CD14-positive monocyte (primary cell): ENCODE data around the gene ACRBP. TPM values are rescaled to one million over a fixed set of nuclear protein-coding genes. Genes with fewer than 3 reads are reported as not detected.
"Not testable (repeated sequence)": the region's sequence is repeated elsewhere in the genome, so short reads cannot be mapped to it uniquely, and the experiment has no call there.

Experiments used
- DNase-seq, 3 donors: peaks; one replicate each; pipeline ENCODE4 v3.0.0-alpha.2; 2011 to 2022
- H2AFZ ChIP-seq: 2 replicates; pipeline ENCODE4 v1.6.0; 2012; ENCODE audit warnings: mild to moderate bottlenecking, low read depth, low read length, inconsistent platforms; ENCODE audit not compliant: insufficient read depth, poor library complexity, severe bottlenecking
- H3K27ac ChIP-seq, 2 donors: 1 replicate in 1 of 2; 2 replicates in 1 of 2; pipeline ENCODE4 v1.5.1; 2012 to 2013; ENCODE audit warnings: low read length in 2 of 2, control low read depth in 1 of 2, inconsistent platforms in 1 of 2, low read depth in 1 of 2, mild to moderate bottlenecking in 1 of 2
- H3K27me3 ChIP-seq, 2 donors: one replicate each; pipeline versions ENCODE4 v1.6.0 to v1.6.1; 2011 to 2013; ENCODE audit warnings: low read length in 2 of 2; ENCODE audit not compliant: control insufficient read depth in 2 of 2, insufficient read depth in 2 of 2
- H3K36me3 ChIP-seq, 2 donors: replicated peaks in 1 of 2; 1 replicate in 1 of 2; 2 replicates in 1 of 2; pipeline versions ENCODE4 v1.5.1 to v1.6.1; 2012 to 2013; ENCODE audit warnings: low read length in 2 of 2, control low read depth in 1 of 2, inconsistent platforms in 1 of 2, mild to moderate bottlenecking in 1 of 2; ENCODE audit not compliant: insufficient read depth in 2 of 2, control insufficient read depth in 1 of 2
- H3K4me1 ChIP-seq, 2 donors: 1 replicate in 1 of 2; 2 replicates in 1 of 2; pipeline versions ENCODE4 v1.5.1 to v1.6.1; 2012 to 2013; ENCODE audit warnings: low read length in 2 of 2, control low read depth in 1 of 2, inconsistent platforms in 1 of 2, mild to moderate bottlenecking in 1 of 2, moderate library complexity in 1 of 2; ENCODE audit not compliant: insufficient read depth in 2 of 2, control insufficient read depth in 1 of 2
- H3K4me2 ChIP-seq: replicated peaks from 2 replicates; pipeline ENCODE3; 2012; ENCODE audit warnings: low read length, moderate library complexity, mild to moderate bottlenecking; ENCODE audit not compliant: poor library complexity, severe bottlenecking; ENCODE audit errors: extremely low read depth
- H3K4me3 ChIP-seq, 3 experiments: fragments of 200-600 bp in 1 of 3; sonication (generic) in 1 of 3; replicated peaks in 1 of 3; 1 replicate in 2 of 3; 2 replicates in 1 of 3; pipeline ENCODE4 v1.5.1; 2011 to 2013; ENCODE audit warnings: low read length in 3 of 3, mild to moderate bottlenecking in 3 of 3, control low read depth in 2 of 3, low read depth in 2 of 3, inconsistent platforms in 1 of 3, moderate library complexity in 1 of 3
- H3K79me2 ChIP-seq: 2 replicates; pipeline ENCODE4 v1.6.0; 2012; ENCODE audit warnings: mild to moderate bottlenecking, control low read depth, inconsistent platforms, low read length, moderate library complexity; ENCODE audit not compliant: insufficient read depth
- H3K9ac ChIP-seq: 2 replicates; pipeline ENCODE4 v1.6.0; 2017; ENCODE audit warnings: low read length, mild to moderate bottlenecking; ENCODE audit not compliant: insufficient read depth, poor library complexity, severe bottlenecking
- H3K9me3 ChIP-seq, 2 donors: replicated peaks in 1 of 2; 1 replicate in 1 of 2; 2 replicates in 1 of 2; pipeline versions ENCODE4 v1.5.1 to v1.6.1; 2012 to 2013; ENCODE audit warnings: low read length in 2 of 2, control low read depth in 1 of 2; ENCODE audit not compliant: control insufficient read depth in 1 of 2, insufficient read depth in 1 of 2
- H4K20me1 ChIP-seq: 2 replicates; pipeline ENCODE4 v1.6.0; 2012; ENCODE audit warnings: mild to moderate bottlenecking, low read length, control low read depth, moderate library complexity; ENCODE audit not compliant: insufficient read depth
- H3K27ac Mint-ChIP-seq, 7 donors: one replicate each; pipeline ENCODE4 v1.8.0; 2020; ENCODE audit warnings: mild to moderate bottlenecking in 7 of 7, mixed read lengths in 7 of 7, moderate library complexity in 6 of 7, inconsistent platforms in 2 of 7
- H3K27me3 Mint-ChIP-seq, 3 donors: one replicate each; pipeline ENCODE4 v1.8.0; 2021 to 2022; ENCODE audit warnings: low read depth in 3 of 3, mild to moderate bottlenecking in 3 of 3, mixed read lengths in 3 of 3, moderate library complexity in 3 of 3, inconsistent platforms in 1 of 3
- H3K36me3 Mint-ChIP-seq, 2 donors: one replicate each; pipeline ENCODE4 v1.8.0; 2020; ENCODE audit warnings: mixed read lengths in 2 of 2, inconsistent platforms in 1 of 2, mild to moderate bottlenecking in 1 of 2
- H3K4me1 Mint-ChIP-seq: one replicate; pipeline ENCODE4 v1.8.0; 2020; ENCODE audit warnings: mild to moderate bottlenecking, mixed read lengths
- H3K4me3 Mint-ChIP-seq, 2 donors: one replicate each; pipeline ENCODE4 v1.8.0; 2020; ENCODE audit warnings: mild to moderate bottlenecking in 2 of 2, mixed read lengths in 2 of 2, moderate library complexity in 1 of 2
- H3K9me3 Mint-ChIP-seq, 7 donors: one replicate each; pipeline ENCODE4 v1.8.0; 2020 to 2022; ENCODE audit warnings: mixed read lengths in 7 of 7, mild to moderate bottlenecking in 6 of 7, moderate library complexity in 6 of 7, inconsistent platforms in 2 of 7
- CTCF ChIP-seq: fragments of 200-600 bp; IDR thresholded peaks from one replicate; pipeline ENCODE4 v1.8.0; 2022; ENCODE audit warnings: antibody characterized with exemption, mild to moderate bottlenecking
- WGBS: methylation state at CpG from one replicate; pipeline ENCODE4 v1.1.5; 2013; ENCODE audit warnings: missing lambda C conversion rate; ENCODE audit not compliant: insufficient coverage; 5-methylcytosine and 5-hydroxymethylcytosine counted together
- intact Hi-C, 2 donors: fragments of 100-400 bp; cut with micrococcal nuclease; formaldehyde crosslinking; loops; one replicate each; pipeline versions ENCODE4 v1.15.0 to v1.15.1; 2023
- polyA plus RNA-seq, 3 donors: library from polyadenylated mRNA; depleted of rRNA in 1 of 3; unstranded in 2 of 3; stranded (reverse) in 1 of 3; fragments of 300-500 nt in 2 of 3; fragments of >200 nt in 1 of 3; fragmentation: Illumina TruSeq in 2 of 3; gene quantifications; 1 replicate in 2 of 3; 2 replicates in 1 of 3; pipeline ENCODE4 v1.2.3, GENCODE V29; 2012 to 2021

Gene ACRBP
- polyA plus RNA-seq, 3 donors = 10.2 to 28.3 (median 10.3) TPM

- intact Hi-C loops = no loop called here
- Histone ChIP-seq H3K4me3 (no peak overlapping the region), H3K36me3 (peaks cover 55 to 61% of the 10 kb centered on the region in 2 donors), H3K79me2 (peaks cover 70% of the 10 kb centered on the region), H3K4me2 (no peak overlapping the region), H3K4me1 (peaks cover 32 to 40% of the 10 kb centered on the region in 2 donors), H2AFZ (no peak overlapping the region), H3K27me3 (no peaks in the 10 kb centered on the region), H3K9ac (no peak overlapping the region), H3K9me3 (no peaks in the 10 kb centered on the region), H4K20me1 (peaks cover 59% of the 10 kb centered on the region), H3K27ac (peak overlapping the region in 1 of 2 donors; percentile 40)
- Mint-ChIP-seq H3K9me3 (no peaks in the 10 kb centered on the region), H3K27ac (peak overlapping the region in 3 of 7 donors; percentile 24 to 73 (median 25)), H3K36me3 (peaks cover 69 to 77% of the 10 kb centered on the region in 2 donors), H3K27me3 (peaks cover 0 to 2% (median 2%) of the 10 kb centered on the region in 3 donors), H3K4me3 (no peak overlapping the region), H3K4me1 (peaks cover 34% of the 10 kb centered on the region)
- DNase-seq = no peak
- 85% methylated on average over 3 of the region's 3 CpGs for WGBS
- no peak for TF ChIP-seq CTCF
Measured at GRCh38 chr12:6602526-6602925, 44.7 kb downstream of the ACRBP start.

DNA sequence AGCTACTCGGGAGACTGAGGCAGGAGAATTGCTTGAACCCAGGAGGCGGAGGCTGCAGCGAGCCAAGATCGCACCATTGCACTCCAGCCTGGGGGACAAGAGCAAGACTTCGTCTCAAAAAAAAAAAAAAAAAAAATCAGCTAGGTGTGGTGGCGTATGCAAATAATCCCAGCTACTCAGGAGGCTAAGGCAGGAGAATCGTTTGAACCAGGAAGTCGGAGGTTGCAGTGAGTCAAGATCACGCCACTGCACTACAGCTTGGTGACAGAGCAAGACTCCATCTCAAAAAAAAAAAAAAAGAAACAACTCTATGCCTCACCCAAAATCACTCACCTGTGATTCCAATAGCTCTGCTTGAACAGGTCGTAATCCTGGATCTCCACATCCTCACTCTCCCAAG, 51.6 kb downstream of the ACRBP start:
- H3K27ac Mint-ChIP-seq = peak overlapping the region in 1 of 7 donors; percentile 60
- WGBS = 90% methylated on average over 8 of the region's 10 CpGs
- H3K79me2 ChIP-seq = peaks cover 13% of the 10 kb centered on the region

More for the DNA sequence above, 51.6 kb downstream of the ACRBP start:
- H3K4me1 Mint-ChIP-seq, H3K9me3 Mint-ChIP-seq, H4K20me1 ChIP-seq, H3K4me3 ChIP-seq, H3K4me2 ChIP-seq, H3K9me3 ChIP-seq, DNase-seq, H3K9ac ChIP-seq, H3K27me3 Mint-ChIP-seq, H3K27me3 ChIP-seq, H3K27ac ChIP-seq, intact Hi-C loops, H2AFZ ChIP-seq, H3K4me3 Mint-ChIP-seq, H3K4me1 ChIP-seq: not testable (repeated sequence)
- peaks cover 84 to 96% of the 10 kb centered on the region in 2 donors for H3K36me3 Mint-ChIP-seq
- peaks cover 90 to 100% of the 10 kb centered on the region in 2 donors for H3K36me3 ChIP-seq
